HG03354 (cell line): ENCODE data around the gene TMEM42.
"Not testable (repeated sequence)": the region's sequence is repeated elsewhere in the genome, so short reads cannot be mapped to it uniquely, and the experiment has no call there.

Experiments
- ATAC-seq: cut with Tn5 transposase; IDR thresholded peaks from one replicate; pipeline ENCODE4 v1.9.1; 2021; ENCODE audit warnings: mild to moderate bottlenecking; ENCODE audit not compliant: unreplicated experiment, poor library complexity, severe bottlenecking

The TMEM42 gene

DNA sequence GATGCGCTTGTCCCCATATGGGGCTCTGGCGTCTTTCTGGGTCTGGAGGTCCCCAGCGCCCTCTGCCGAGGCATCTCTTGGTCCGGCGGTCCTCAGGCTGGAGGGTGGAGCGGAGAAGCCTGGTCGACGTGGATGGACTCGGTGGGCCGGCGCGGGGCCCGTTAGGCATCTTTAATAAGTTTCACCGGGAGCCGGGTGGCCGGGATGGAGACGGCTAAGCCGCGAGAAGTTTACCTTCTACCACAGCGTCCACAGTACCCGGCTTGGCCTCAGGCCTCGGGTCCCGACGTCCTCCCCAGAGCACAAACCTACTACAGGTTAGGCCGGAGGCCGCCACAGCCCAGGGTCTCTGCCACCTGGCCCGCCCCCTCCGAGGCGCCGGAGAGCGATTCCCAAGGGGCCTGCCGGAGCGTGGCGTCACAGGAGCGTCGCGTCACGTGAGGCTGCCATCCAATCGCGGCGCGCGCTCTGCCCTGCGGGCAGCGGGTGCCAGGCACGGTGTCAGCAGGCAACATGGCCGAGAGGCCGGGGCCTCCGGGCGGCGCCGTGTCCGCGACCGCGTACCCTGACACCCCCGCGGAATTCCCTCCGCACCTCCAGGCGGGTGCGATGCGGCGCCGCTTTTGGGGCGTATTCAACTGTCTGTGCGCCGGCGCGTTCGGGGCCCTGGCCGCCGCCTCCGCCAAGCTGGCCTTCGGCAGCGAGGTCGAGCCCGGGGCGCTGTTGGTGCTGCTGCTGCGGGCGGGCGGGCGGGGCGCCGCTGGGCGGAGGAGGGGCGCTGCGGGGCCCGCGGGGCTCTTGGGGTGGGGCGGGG lies at the start of gene TMEM42:
Gene TMEM42 (plus strand): TSS at position 501 of the 814 bp plus-strand sequence. CDS start 13 bp downstream, at position 514.
- peak; percentile 93 for ATAC-seq

DNA sequence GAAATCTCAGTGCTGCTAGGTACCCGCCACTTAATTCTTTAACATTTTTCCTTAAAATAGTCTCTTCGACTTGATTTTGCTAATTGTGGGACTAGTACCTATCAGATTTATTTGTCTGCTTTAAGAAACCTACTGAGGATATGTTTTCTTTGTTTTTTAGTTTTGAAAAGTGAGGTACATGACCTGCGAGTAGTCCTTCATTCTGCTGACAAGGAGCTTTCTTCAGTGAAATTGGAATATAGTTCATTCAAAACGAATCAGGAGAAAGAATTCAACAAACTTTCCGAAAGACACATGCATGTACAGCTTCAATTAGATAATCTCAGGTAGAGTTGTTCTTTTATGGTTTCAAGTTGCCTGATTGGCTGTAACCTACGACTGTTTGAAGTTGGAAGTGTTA lies 47.0 kb upstream of the TMEM42 start:
- ATAC-seq = no peak

- ATAC-seq = not testable (repeated sequence)
Observed at GRCh38 chr3:44816334-44816733, 45.4 kb upstream of the TMEM42 start.

DNA sequence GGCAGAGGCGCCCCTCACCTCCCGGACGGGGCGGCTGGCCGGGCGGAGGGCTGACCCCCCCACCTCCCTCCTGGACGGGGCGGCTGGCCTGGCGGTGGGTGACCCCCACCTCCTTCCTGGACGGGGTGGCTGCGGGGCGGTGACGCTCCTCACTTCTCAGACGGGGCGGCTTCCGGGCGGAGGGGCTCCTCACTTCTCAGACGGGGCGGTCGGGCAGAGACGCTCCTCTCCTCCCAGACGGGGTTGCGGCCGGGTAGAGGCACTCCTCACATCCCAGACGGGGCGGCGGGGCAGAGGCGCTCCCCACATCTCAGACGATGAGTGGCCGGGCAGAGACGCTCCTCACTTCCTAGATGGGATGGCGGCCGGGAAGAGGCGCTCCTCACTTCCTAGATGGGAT lies 40.5 kb upstream of the TMEM42 start:
- ATAC-seq = not testable (repeated sequence)

- ATAC-seq = no peak
Observed at GRCh38 chr3:44825264-44825925, 36.3 kb upstream of the TMEM42 start.

GRCh38 chr3:44827196-44827595 lies 34.5 kb upstream of the TMEM42 start:
- ATAC-seq = no peak

DNA sequence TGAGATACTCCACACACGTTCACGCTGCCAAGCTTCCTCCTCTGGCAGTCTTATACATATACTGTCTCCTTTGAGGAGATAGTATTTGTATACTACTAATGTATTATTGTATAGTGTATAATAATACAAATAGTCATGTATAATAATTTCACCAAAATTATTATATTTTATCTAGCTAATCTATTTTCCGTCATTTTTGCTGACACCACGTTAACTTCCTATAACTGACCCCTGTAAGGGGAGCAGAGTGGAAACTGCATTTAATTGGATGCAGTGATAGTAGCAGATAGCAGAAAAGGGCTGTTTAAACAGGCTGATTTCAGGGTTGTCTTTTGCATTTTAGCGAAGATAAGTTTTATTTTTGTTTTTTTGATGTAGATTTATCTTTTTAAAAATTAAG lies 30.5 kb upstream of the TMEM42 start:
- no peak for ATAC-seq

DNA sequence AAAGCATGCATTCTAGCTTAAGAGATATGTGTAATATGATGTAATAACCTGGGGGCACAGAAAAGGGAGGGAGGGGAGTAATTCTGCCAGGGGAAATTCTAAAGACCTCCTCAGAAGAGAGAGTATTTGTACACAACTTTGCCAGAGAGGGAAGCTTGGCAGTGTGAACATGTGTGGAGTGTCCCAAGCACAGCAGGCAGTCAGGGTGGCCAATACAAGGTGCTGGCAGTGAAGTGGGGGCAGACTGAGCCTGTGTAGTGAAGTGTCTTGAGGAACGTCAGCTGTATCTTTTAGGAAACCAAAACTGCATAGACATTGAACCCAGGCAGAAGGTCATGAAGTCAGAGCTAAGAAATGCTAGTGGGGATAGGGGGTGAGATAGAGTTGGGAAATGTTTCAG lies 29.7 kb upstream of the TMEM42 start:
- ATAC-seq = no peak

- no peak for ATAC-seq
Observed at GRCh38 chr3:44832965-44833364, 28.7 kb upstream of the TMEM42 start.

DNA sequence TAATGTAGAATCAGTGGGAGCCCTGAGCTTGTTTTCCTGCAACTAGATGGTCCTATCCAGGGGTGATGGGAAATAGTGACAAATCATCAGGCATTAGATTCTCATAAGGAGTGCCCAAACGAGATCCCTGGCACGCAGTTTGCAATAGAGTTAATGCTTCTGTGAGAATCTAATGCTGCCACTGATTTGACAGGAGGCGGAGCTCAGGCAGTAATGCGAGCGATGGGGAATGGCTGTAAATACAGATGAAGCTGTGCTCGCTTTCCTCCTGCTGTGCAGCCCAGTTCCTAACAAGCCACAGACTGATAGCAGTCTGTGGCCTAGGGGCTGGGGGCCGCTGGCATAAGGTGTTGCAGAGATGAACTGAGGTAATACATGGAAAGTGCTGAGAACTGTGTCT lies 28.3 kb upstream of the TMEM42 start:
- no peak for ATAC-seq

DNA sequence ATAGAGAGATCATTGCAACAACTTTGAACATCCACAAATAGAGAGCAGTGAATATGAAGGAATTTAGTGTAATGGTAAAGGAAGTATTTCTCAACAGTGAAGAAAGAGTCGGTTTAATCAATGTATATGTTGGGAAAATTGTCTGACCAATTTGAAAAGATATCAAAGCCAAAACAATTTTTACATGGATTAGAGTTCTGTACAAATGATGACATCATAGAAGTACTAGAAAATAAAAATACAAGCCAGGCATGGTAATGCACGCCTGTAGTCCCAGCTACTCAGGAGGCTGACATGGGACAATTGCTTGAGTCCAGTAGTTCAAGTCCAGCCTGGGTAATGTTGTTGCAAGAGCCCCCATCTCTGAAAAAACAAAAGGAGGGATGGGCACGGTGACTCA lies 26.0 kb upstream of the TMEM42 start:
- ATAC-seq = no peak

- no peak for ATAC-seq
Observed at GRCh38 chr3:44842376-44842775, 19.3 kb upstream of the TMEM42 start.

- no peak for ATAC-seq
Observed at GRCh38 chr3:44845528-44846520, 15.9 kb upstream of the TMEM42 start.

- ATAC-seq = no peak
Observed at GRCh38 chr3:44848634-44849033, 13.1 kb upstream of the TMEM42 start.

GRCh38 chr3:44856663-44857062 lies 5.0 kb upstream of the TMEM42 start:
- not testable (repeated sequence) for ATAC-seq

DNA sequence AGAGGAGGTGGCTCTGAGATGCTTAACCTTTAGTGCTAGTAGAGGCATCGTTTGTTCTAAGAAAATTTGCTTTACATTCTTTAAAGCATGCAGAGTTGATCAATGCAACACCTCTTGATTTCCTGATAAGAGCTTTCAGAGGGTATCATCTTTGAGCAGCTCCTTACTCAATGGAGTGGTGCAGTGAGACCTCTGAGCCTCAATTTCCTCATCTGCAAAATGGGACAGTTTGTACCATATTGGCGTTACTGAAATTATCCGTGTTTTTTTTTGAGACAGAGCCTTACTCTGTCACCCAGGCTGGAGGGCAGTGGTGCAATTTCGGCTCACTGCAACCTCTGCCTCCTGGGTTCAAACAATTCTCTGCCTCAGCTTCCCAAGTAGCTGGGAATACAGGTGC lies 1.6 kb upstream of the TMEM42 start:
- no peak for ATAC-seq

- ATAC-seq = peak; percentile 40
Observed at GRCh38 chr3:44862226-44862637, 520 bp downstream of the TMEM42 start.

- no peak for ATAC-seq
Observed at GRCh38 chr3:44865272-44866035, 3.7 kb downstream of the TMEM42 start.

DNA sequence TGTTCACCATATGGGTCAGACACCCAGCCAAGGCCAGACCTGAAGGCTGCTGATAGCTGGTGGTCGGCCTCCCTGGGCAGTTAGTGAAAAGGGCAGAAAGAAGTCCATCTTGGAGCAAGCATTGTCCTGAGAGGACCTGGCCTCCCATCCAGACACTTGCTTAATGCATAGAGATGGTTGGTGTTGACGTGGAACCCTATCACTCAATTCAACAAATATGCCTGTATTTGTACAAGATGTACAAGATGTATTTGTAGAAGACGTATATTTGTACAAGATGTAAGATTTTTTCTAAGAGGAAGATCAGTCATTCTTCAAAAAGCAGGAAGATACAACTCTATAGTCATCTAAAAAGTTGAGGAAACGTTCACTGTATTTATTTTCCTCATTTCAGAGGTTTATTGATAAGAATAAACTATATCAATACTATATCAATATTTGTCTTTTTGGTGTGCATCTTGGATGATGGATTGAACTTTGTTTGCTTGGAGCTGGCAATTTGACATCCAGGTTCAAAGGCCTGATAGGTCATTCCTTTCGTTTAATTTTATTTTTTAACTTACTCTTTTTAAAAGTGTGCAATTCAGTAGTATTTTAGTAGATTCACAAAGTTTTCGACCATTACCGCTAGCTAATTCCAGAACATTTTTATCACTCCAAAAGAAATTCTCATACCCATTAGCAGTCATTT lies 5.9 kb downstream of the TMEM42 start:
- ATAC-seq = no peak
